Testis (tissue), 3 donors: ENCODE data around the gene PIK3CD. TPM values are rescaled to one million over a fixed set of nuclear protein-coding genes. Genes with fewer than 3 reads are reported as not detected.

Experiments
- DNase-seq: peaks from one replicate; pipeline ENCODE4 v3.0.0-alpha.2; 2019
- H3K27ac ChIP-seq, 2 donors: fragments of 200-600 bp; sonication (generic); one replicate each; pipeline ENCODE4 v1.5.1; 2019
- H3K27me3 ChIP-seq: fragments of 200-600 bp; sonication (generic); one replicate; pipeline ENCODE4 v1.5.1; 2019
- H3K36me3 ChIP-seq: fragments of 200-600 bp; sonication (generic); one replicate; pipeline ENCODE4 v1.5.1; 2017; ENCODE audit warnings: low read depth; ENCODE audit errors: missing control alignments
- H3K4me1 ChIP-seq: fragments of 200-600 bp; sonication (generic); one replicate; pipeline ENCODE4 v1.5.1; 2019
- H3K4me3 ChIP-seq, 2 donors: fragments of 200-600 bp; sonication (generic); one replicate each; pipeline ENCODE4 v1.5.1; 2017 to 2019
- H3K9me3 ChIP-seq: fragments of 200-600 bp; sonication (generic); one replicate; pipeline ENCODE4 v1.5.1; 2017
- POLR2A ChIP-seq: fragments of 450-650 bp; IDR thresholded peaks from one replicate; pipeline ENCODE4 v1.6.1; 2017; ENCODE audit warnings: antibody characterized with exemption, mild to moderate bottlenecking, moderate library complexity
- WGBS, 2 donors: methylation state at CpG; one replicate each; pipeline ENCODE4 v1.1.5; 2018; 5-methylcytosine and 5-hydroxymethylcytosine counted together
- intact Hi-C: fragments of 100-400 bp; cut with DNase I; formaldehyde crosslinking; loops from one replicate; pipeline ENCODE4 v1.15.1; 2023; ENCODE audit warnings: low total_unique reads
- polyA plus RNA-seq: library from polyadenylated mRNA; stranded (reverse); fragments of 350-450 nt; fragmentation: Illumina TruSeq; extraction: RNeasy Lipid Tissue Mini Kit (QIAGEN cat#74804); gene quantifications from one replicate; pipeline ENCODE4 v1.2.3, GENCODE V29; 2014; ENCODE audit warnings: low read depth, low replicate concordance; ENCODE audit not compliant: insufficient read depth
- total RNA-seq, 2 donors: library from RNA; depleted of rRNA; stranded (reverse); fragments of >200 nt; gene quantifications; one replicate each; pipeline ENCODE4 v1.2.3, GENCODE V29; 2016
- TF ChIP-seq, protein P1 (sequence below), 3 experiments: fragments of 450-650 bp in 2 of 3; fragments of 200-600 bp in 1 of 3; sonication (generic) in 1 of 3; IDR thresholded peaks; one replicate each; pipeline ENCODE4 v1.5.1; 2016 to 2019; ENCODE audit warnings: antibody characterized with exemption in 3 of 3, mild to moderate bottlenecking in 2 of 3, moderate library complexity in 1 of 3

Gene PIK3CD
- total and polyA plus RNA-seq, 3 donors from 2014 or later, result 11.7 to 17.2 (median 12.4) TPM

DNA sequence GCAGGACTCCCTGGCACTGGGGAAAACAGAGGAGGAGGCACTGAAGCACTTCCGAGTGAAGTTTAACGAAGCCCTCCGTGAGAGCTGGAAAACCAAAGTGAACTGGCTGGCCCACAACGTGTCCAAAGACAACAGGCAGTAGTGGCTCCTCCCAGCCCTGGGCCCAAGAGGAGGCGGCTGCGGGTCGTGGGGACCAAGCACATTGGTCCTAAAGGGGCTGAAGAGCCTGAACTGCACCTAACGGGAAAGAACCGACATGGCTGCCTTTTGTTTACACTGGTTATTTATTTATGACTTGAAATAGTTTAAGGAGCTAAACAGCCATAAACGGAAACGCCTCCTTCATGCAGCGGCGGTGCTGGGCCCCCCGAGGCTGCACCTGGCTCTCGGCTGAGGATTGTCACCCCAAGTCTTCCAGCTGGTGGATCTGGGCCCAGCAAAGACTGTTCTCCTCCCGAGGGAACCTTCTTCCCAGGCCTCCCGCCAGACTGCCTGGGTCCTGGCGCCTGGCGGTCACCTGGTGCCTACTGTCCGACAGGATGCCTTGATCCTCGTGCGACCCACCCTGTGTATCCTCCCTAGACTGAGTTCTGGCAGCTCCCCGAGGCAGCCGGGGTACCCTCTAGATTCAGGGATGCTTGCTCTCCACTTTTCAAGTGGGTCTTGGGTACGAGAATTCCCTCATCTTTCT, 75.5 kb downstream of the PIK3CD start:
- no peak overlapping the region for H3K4me3 ChIP-seq
- no peak for DNase-seq
- H3K27me3 ChIP-seq, result no peaks in the 10 kb centered on the region
- intact Hi-C loops, result no loop called here
- H3K4me1 ChIP-seq, result no peaks in the 10 kb centered on the region
- no peak overlapping the region for H3K27ac ChIP-seq
- TF ChIP-seq, protein P1, sequence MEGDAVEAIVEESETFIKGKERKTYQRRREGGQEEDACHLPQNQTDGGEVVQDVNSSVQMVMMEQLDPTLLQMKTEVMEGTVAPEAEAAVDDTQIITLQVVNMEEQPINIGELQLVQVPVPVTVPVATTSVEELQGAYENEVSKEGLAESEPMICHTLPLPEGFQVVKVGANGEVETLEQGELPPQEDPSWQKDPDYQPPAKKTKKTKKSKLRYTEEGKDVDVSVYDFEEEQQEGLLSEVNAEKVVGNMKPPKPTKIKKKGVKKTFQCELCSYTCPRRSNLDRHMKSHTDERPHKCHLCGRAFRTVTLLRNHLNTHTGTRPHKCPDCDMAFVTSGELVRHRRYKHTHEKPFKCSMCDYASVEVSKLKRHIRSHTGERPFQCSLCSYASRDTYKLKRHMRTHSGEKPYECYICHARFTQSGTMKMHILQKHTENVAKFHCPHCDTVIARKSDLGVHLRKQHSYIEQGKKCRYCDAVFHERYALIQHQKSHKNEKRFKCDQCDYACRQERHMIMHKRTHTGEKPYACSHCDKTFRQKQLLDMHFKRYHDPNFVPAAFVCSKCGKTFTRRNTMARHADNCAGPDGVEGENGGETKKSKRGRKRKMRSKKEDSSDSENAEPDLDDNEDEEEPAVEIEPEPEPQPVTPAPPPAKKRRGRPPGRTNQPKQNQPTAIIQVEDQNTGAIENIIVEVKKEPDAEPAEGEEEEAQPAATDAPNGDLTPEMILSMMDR (IDR thresholded peaks at IDR 0.05), result no peak
- no peak for TF ChIP-seq POLR2A
- H3K9me3 ChIP-seq, result no peaks in the 10 kb centered on the region
- WGBS, 2 donors, result 70 to 71% methylated on average over 17 to 25 of the region's 25 CpGs
- no peaks in the 10 kb centered on the region for H3K36me3 ChIP-seq

DNA sequence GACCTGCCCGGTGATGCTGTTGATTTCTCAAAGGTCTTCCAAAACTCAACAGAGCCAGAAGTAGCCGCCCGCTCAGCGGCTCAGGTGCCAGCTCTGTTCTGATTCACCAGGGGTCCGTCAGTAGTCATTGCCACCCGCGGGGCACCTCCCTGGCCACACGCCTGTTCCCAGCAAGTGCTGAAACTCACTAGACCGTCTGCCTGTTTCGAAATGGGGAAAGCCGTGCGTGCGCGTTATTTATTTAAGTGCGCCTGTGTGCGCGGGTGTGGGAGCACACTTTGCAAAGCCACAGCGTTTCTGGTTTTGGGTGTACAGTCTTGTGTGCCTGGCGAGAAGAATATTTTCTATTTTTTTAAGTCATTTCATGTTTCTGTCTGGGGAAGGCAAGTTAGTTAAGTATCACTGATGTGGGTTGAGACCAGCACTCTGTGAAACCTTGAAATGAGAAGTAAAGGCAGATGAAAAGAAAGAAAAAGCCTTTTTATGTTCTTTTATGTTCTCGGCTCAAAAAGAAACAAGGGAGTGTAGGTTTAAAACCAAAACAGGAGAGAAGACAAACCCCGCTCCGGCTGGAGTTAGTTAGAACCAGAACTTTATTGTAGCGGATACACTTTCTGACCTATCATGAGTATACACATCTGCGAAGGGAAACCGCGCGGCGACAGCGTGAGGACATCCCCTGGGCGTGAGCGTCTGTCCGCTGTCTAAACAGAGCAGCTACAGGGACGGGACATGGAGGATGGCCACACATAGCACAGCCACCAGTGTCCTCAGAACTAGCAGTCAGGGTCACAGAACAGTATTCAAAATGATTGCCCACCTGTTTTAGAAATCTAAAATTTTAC, 77.1 kb downstream of the PIK3CD start:
- DNase-seq, result no peak
- Histone ChIP-seq H3K4me3 (no peak overlapping the region), H3K27me3 (no peaks in the 10 kb centered on the region), H3K27ac (no peak overlapping the region), H3K36me3 (no peaks in the 10 kb centered on the region), H3K4me1 (no peaks in the 10 kb centered on the region), H3K9me3 (no peaks in the 10 kb centered on the region)
- intact Hi-C loops, result no loop called here
- TF ChIP-seq POLR2A, result no peak
- TF ChIP-seq, protein P1 (IDR thresholded peaks at IDR 0.05), result no peak
- WGBS, 2 donors, result 93 to 95% methylated on average over 33 of the region's 33 CpGs

DNA sequence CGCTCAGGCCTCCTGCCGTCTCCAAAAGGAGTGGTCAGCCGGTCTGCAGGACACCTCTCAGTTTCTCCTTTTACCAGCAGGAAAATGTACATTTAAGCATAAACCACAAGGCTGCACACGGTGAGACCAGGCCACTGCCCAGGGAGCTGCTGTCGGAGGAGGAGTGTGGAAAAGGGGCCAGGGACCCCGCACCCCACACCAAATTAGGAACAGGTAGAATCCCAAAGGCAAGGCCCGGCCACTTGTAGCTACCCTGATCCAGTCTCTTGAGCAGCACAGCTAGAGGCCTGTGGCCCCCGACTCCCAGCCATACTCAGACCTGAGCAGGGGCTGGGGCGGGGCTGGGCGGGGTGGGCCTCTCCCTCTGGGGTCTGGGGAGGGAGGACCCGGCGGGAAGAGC, 78.0 kb downstream of the PIK3CD start:
- no peak for TF ChIP-seq POLR2A
- TF ChIP-seq, protein P1 (IDR thresholded peaks at IDR 0.05), result no peak
- H3K36me3 ChIP-seq, result no peaks in the 10 kb centered on the region
- DNase-seq, result no peak
- H3K9me3 ChIP-seq, result no peaks in the 10 kb centered on the region
- intact Hi-C loops, result no loop called here
- H3K27me3 ChIP-seq, result no peaks in the 10 kb centered on the region
- no peak overlapping the region for H3K27ac ChIP-seq
- 93 to 94% methylated on average over 12 of the region's 12 CpGs for WGBS, 2 donors
- no peaks in the 10 kb centered on the region for H3K4me1 ChIP-seq
- no peak overlapping the region for H3K4me3 ChIP-seq

DNA sequence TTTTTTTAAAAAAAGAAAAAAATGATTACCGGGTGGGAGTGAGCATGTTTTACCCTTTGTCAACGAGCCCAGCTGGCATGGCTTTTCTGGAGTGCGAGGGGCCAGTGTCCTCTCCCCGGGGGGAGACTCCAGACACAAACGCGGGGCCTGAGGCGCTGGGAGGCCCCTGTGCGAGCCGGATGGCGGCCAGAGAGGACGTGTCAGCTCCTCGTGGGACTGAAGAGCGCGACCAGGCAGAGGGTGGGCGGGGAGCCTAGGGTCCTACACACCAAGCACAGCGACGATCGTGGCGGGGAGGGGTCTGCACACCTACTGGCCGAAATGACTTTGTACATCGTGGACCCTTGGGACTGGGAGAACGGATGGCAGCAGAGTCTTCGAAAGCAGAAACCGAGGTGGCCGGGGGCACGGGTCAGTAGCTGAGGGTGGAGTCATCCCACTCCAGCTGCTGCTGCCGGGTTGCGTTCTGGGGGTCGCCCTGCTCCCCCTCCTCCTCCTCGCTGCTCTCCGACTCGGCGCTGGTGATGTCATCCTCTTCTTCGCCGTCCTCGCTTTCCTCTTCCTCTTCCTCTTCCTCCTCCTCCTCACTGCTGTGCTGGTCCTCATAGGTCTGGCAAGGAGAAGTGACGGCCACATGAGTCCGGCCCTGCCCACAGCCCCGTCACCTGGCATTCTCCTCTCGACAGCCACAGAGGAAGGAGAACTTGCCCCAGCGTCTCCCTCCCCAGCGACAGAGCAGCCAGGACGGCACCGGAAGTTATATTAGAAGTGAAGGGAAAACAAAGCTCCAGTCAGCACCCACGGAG, 78.8 kb downstream of the PIK3CD start:
- DNase-seq, result peak; percentile 39
- Histone ChIP-seq H3K27me3 (no peaks in the 10 kb centered on the region), H3K4me3 (no peak overlapping the region), H3K9me3 (no peaks in the 10 kb centered on the region), H3K4me1 (no peaks in the 10 kb centered on the region), H3K27ac (no peak overlapping the region), H3K36me3 (no peaks in the 10 kb centered on the region)
- TF ChIP-seq, protein P1 (IDR thresholded peaks at IDR 0.05), result no peak
- TF ChIP-seq POLR2A, result no peak
- WGBS, 2 donors, result 84% methylated on average over 44 to 45 of the region's 45 CpGs
- intact Hi-C loops, result no loop called here
